Endothelial cell of umbilical vein (primary cell): ENCODE measurements around the gene SCD. TPM values are rescaled to one million over a fixed set of nuclear protein-coding genes. Genes with fewer than 3 reads are reported as not detected.
A peak's percentile ranks its signal among the peaks of the same experiment; 100 is the strongest.

Source experiments
- BruUV-seq: library from RNA; stranded (reverse); fragments of 400-500 nt; replicated peaks from 2 replicates; lab custom pipeline; 2021; lab: Mats Ljungman, UMichigan
- CTCF ChIA-PET: fragments of 300-600, 350-600 bp; sonication (Branson Sonifier 250); formaldehyde crosslinking; loops from one replicate; lab custom pipeline; 2021; ENCODE audit warnings: antibody characterized with exemption, inconsistent platforms; lab: Charles Lee
- POLR2A ChIA-PET: fragments of 300-600, 350-600 bp; sonication (Branson Sonifier 250); formaldehyde crosslinking; loops from one replicate; lab custom pipeline; 2021; ENCODE audit warnings: antibody characterized with exemption, inconsistent platforms; lab: Charles Lee
- DNase-seq: peaks from one replicate; pipeline ENCODE4 v3.0.0-alpha.2; 2011; ENCODE audit warnings: low read depth, low spot score
- FAIRE-seq: peaks from 2 replicates; lab custom pipeline; 2011; peaks lifted over from hg19 to GRCh38; lab: Jason Lieb, UNC
- H2AFZ ChIP-seq: 2 replicates; pipeline ENCODE4 v1.6.0; 2012; ENCODE audit warnings: low read depth, low read length, control low read depth, inconsistent platforms
- H3K27ac ChIP-seq: 2 replicates; pipeline ENCODE4 v1.5.1; 2011; ENCODE audit warnings: low read depth, mild to moderate bottlenecking, control low read depth, low read length, moderate library complexity; ENCODE audit not compliant: insufficient read depth
- H3K27me3 ChIP-seq, 2 experiments: 2 replicates each; pipeline versions ENCODE4 v1.6.0 to v1.6.1; 2011; ENCODE audit warnings: low read length in 2 of 2, mixed read lengths in 1 of 2; ENCODE audit not compliant: control insufficient read depth in 2 of 2, insufficient read depth in 2 of 2
- H3K36me3 ChIP-seq, 2 experiments: 2 replicates in 1 of 2; 3 replicates in 1 of 2; pipeline ENCODE4 v1.5.1; 2011; ENCODE audit warnings: low read length in 2 of 2, mild to moderate bottlenecking in 1 of 2, moderate library complexity in 1 of 2; ENCODE audit not compliant: control insufficient read depth in 2 of 2, insufficient read depth in 2 of 2; ENCODE audit errors: extremely low read depth in 1 of 2
- H3K4me1 ChIP-seq: 3 replicates; pipeline ENCODE4 v1.5.1; 2011; ENCODE audit warnings: mild to moderate bottlenecking, low read length; ENCODE audit not compliant: control insufficient read depth, insufficient read depth; ENCODE audit errors: extremely low read depth
- H3K4me2 ChIP-seq: 2 replicates; pipeline ENCODE4 v1.6.1; 2011; ENCODE audit warnings: low read length, control low read depth, mixed read lengths; ENCODE audit not compliant: insufficient read depth
- H3K4me3 ChIP-seq, 3 experiments: fragments of 200-600 bp in 1 of 3; sonication (generic), shearing (Covaris generic) in 1 of 3; replicated peaks in 1 of 3; 2 replicates each; pipeline ENCODE4 v1.5.1; 2011 to 2016; ENCODE audit warnings: control low read depth in 3 of 3, low read length in 3 of 3, mild to moderate bottlenecking in 2 of 3, inconsistent platforms in 1 of 3, low read depth in 1 of 3, moderate library complexity in 1 of 3; ENCODE audit not compliant: insufficient read depth in 1 of 3
- H3K79me2 ChIP-seq: 2 replicates; pipeline ENCODE4 v1.6.0; 2012; ENCODE audit warnings: low read length, inconsistent platforms; ENCODE audit not compliant: control insufficient read depth, insufficient read depth
- H3K9ac ChIP-seq: replicated peaks from 2 replicates; pipeline ENCODE3; 2011; ENCODE audit warnings: low read length, control low read depth; ENCODE audit not compliant: insufficient read depth; ENCODE audit errors: extremely low read depth
- H3K9me1 ChIP-seq: replicated peaks from 3 replicates; pipeline ENCODE4 v1.6.0; 2011; ENCODE audit warnings: mild to moderate bottlenecking, low read length; ENCODE audit not compliant: control insufficient read depth, insufficient read depth; ENCODE audit errors: extremely low read depth
- H3K9me3 ChIP-seq: replicated peaks from 2 replicates; pipeline ENCODE4 v1.5.1; 2012; ENCODE audit warnings: low read length, inconsistent platforms; ENCODE audit not compliant: control insufficient read depth, insufficient read depth
- H4K20me1 ChIP-seq: replicated peaks from 2 replicates; pipeline ENCODE3; 2011; ENCODE audit warnings: mild to moderate bottlenecking, low read length; ENCODE audit not compliant: control insufficient read depth, insufficient read depth; ENCODE audit errors: extremely low read depth
- EZH2 ChIP-seq: IDR thresholded peaks from 2 replicates; pipeline ENCODE4 v1.6.1; 2012; ENCODE audit warnings: borderline replicate concordance, low read depth, mild to moderate bottlenecking, moderate library complexity, low read length, inconsistent platforms; ENCODE audit not compliant: severe bottlenecking
- FOS ChIP-seq: IDR thresholded peaks from 2 replicates; pipeline ENCODE4 v1.6.1; 2011; ENCODE audit warnings: mild to moderate bottlenecking, low read length, moderate library complexity, borderline replicate concordance; ENCODE audit not compliant: insufficient read depth
- GATA2 ChIP-seq: IDR thresholded peaks from 2 replicates; pipeline ENCODE4 v1.7.0; 2011; ENCODE audit warnings: low read depth, mild to moderate bottlenecking, moderate library complexity, mixed read lengths, low read length; ENCODE audit not compliant: insufficient read length, insufficient read depth
- JUN ChIP-seq: IDR thresholded peaks from 2 replicates; pipeline ENCODE4 v1.6.1; 2011; ENCODE audit warnings: borderline replicate concordance, low read depth; ENCODE audit not compliant: insufficient read length, insufficient read depth
- MAX ChIP-seq: IDR thresholded peaks from 2 replicates; pipeline ENCODE4 v1.6.1; 2011; ENCODE audit not compliant: insufficient read depth, insufficient read length
- MYC ChIP-seq: IDR thresholded peaks from one replicate; pipeline ENCODE4 v1.6.1; 2011; ENCODE audit warnings: mild to moderate bottlenecking, low read depth, low read length
- POLR2A ChIP-seq: IDR thresholded peaks from 2 replicates; pipeline ENCODE4 v1.6.1; 2012; ENCODE audit warnings: low read depth, mild to moderate bottlenecking, control low read depth, low read length
- POLR2AphosphoS5 ChIP-seq: IDR thresholded peaks from 2 replicates; pipeline ENCODE4 v1.6.1; 2012; ENCODE audit warnings: low read depth, mild to moderate bottlenecking, control low read depth, low read length, moderate library complexity; ENCODE audit not compliant: insufficient read depth
- dilution Hi-C: fragments of 300-500 bp; cut with MboI; formaldehyde crosslinking; loops from one replicate; pipeline ENCODE4 v1.15.0; 2019; ENCODE audit warnings: low sequenced_read_pairs; ENCODE audit not compliant: extremely low pct_ligation_motif_present
- intact Hi-C: fragments of 100-400 bp; cut with micrococcal nuclease; formaldehyde crosslinking; loops from one replicate; pipeline ENCODE4 v1.10.0; 2022
- polyA plus RNA-seq, 4 experiments: library from polyadenylated mRNA; depleted of rRNA in 3 of 4; stranded (reverse) in 3 of 4; unstranded in 1 of 4; fragments of >200 nt; gene quantifications; 2 replicates each; pipeline versions ENCODE4 v1.2.1 to v1.2.3, GENCODE V29; 2011 to 2012; ENCODE audit warnings: missing spikeins in 1 of 4
- total RNA-seq: library from RNA; stranded (reverse); gene quantifications from 2 replicates; pipeline ENCODE4 v1.2.3, GENCODE V29; 2021
- TF ChIP-seq, protein P1 (sequence below), 2 donors: IDR thresholded peaks; 1 replicate in 1 of 2; 2 replicates in 1 of 2; pipeline ENCODE4 v1.5.1; 2011; ENCODE audit warnings: low read length in 2 of 2, mild to moderate bottlenecking in 2 of 2, moderate library complexity in 2 of 2, control low read depth in 1 of 2, inconsistent platforms in 1 of 2, low read depth in 1 of 2; ENCODE audit not compliant: insufficient read depth in 1 of 2; ENCODE audit errors: extremely low read depth in 1 of 2

The SCD gene
- total and polyA plus RNA-seq, 2 donors (not counting 3 experiments of a cell fraction or from before 2014, with no cell fraction given): 258 to 426 TPM

GRCh38 chr10:100349672-100350071 is 2.6 kb downstream of the SCD start:
- Histone ChIP-seq H3K4me2 (peak overlapping the region; percentile 81), H3K79me2 (peaks cover 73% of the 10 kb centered on the region), H2AFZ (no peak overlapping the region), H3K36me3 (peaks cover 20 to 33% of the 10 kb centered on the region in 2 experiments), H3K9ac (no peak overlapping the region), H3K27me3 (no peaks in the 10 kb centered on the region), H3K9me1 (no peaks in the 10 kb centered on the region), H3K27ac (no peak overlapping the region), H4K20me1 (peaks cover 9% of the 10 kb centered on the region), H3K9me3 (no peaks in the 10 kb centered on the region), H3K4me3 (peak overlapping the region; percentile 0 to 85 (median 12)), H3K4me1 (peaks cover 43% of the 10 kb centered on the region)
- BruUV-seq: no TSS peak
- CTCF ChIA-PET: interaction anchor here (1.0 to 2.4 kb wide), 11 partner anchors 9 to 529 kb away, joined by 3 to 9 read pairs (median 6); no protein-coding TSS in a partner anchor
- intact Hi-C loops: loop anchor here (5.0 kb wide), 1 partner anchor 62 kb away; the partner anchor contains the start of gene BLOC1S2
- dilution Hi-C loops: no loop called here
- TF ChIP-seq, protein P1, sequence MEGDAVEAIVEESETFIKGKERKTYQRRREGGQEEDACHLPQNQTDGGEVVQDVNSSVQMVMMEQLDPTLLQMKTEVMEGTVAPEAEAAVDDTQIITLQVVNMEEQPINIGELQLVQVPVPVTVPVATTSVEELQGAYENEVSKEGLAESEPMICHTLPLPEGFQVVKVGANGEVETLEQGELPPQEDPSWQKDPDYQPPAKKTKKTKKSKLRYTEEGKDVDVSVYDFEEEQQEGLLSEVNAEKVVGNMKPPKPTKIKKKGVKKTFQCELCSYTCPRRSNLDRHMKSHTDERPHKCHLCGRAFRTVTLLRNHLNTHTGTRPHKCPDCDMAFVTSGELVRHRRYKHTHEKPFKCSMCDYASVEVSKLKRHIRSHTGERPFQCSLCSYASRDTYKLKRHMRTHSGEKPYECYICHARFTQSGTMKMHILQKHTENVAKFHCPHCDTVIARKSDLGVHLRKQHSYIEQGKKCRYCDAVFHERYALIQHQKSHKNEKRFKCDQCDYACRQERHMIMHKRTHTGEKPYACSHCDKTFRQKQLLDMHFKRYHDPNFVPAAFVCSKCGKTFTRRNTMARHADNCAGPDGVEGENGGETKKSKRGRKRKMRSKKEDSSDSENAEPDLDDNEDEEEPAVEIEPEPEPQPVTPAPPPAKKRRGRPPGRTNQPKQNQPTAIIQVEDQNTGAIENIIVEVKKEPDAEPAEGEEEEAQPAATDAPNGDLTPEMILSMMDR (IDR thresholded peaks at IDR 0.05; ENCODE audit: extremely low read depth in 1 of 2, insufficient read depth in 1 of 2, low read depth in 1 of 2, low read length in 2 of 2): no peak
- TF ChIP-seq POLR2AphosphoS5 (no peak), POLR2A (no peak), FOS (no peak), JUN (no peak), GATA2 (no peak), MAX (no peak), MYC (no peak), EZH2 (no peak)
- POLR2A ChIA-PET: interaction anchor here (2.1 kb wide), 1 partner anchor 24 kb away, joined by 6 read pairs; no protein-coding TSS in a partner anchor
- DNase-seq (no peak), FAIRE-seq (peak; percentile 28)
